ENCODE data around the gene PRDM11.

DNA sequence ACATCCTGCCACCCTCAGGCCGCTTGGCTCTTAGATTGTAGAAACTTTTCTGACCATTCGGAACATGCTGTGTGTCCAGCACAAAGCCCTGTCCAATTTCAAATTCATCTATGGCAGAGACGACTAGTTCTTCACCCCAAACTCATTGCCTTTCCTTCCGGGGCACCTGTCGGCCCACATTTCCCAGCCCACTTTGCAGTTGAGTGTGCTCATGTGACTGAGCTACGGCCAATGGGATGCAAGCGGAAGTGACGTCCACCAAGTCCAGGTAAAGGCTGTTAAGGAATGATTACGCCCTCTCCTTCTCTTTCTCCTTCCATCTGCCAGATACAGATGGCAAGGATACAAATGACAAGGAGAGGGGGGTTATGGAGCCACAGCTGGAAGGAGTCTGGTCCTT, 107.2 kb downstream of the PRDM11 start:
- TF ChIP-seq JUN (IDR thresholded peaks at IDR 0.05; ENCODE audit: low read depth, low read length), result no peak
- no peak for TF ChIP-seq USF2 (IDR thresholded peaks at IDR 0.05; ENCODE audit: low read length)
- TF ChIP-seq POLR2A (IDR thresholded peaks at IDR 0.05; ENCODE audit: control extremely low read depth in 1 of 2, low read depth in 2 of 2, low read length in 2 of 2), result no peak
- TF ChIP-seq EP300 (IDR thresholded peaks at IDR 0.05; ENCODE audit: borderline replicate concordance in 1 of 2, low read depth in 2 of 2, low read length in 2 of 2), result no peak
- no peak for TF ChIP-seq TAF1 (IDR thresholded peaks at IDR 0.05; ENCODE audit: low read depth, low read length)
- TF ChIP-seq, protein P1, sequence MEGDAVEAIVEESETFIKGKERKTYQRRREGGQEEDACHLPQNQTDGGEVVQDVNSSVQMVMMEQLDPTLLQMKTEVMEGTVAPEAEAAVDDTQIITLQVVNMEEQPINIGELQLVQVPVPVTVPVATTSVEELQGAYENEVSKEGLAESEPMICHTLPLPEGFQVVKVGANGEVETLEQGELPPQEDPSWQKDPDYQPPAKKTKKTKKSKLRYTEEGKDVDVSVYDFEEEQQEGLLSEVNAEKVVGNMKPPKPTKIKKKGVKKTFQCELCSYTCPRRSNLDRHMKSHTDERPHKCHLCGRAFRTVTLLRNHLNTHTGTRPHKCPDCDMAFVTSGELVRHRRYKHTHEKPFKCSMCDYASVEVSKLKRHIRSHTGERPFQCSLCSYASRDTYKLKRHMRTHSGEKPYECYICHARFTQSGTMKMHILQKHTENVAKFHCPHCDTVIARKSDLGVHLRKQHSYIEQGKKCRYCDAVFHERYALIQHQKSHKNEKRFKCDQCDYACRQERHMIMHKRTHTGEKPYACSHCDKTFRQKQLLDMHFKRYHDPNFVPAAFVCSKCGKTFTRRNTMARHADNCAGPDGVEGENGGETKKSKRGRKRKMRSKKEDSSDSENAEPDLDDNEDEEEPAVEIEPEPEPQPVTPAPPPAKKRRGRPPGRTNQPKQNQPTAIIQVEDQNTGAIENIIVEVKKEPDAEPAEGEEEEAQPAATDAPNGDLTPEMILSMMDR (IDR thresholded peaks at IDR 0.05; ENCODE audit: control extremely low read depth in 1 of 3, insufficient read depth in 1 of 3, low read depth in 1 of 3, low read length in 3 of 3), result no peak

All from H1 (cell line).